Skeletal muscle tissue (tissue), 4 donors: ENCODE results near the gene KIFC3. TPM values are rescaled to one million over a fixed set of nuclear protein-coding genes. Genes with fewer than 3 reads are reported as not detected.
"Not testable (repeated sequence)": the region's sequence is repeated elsewhere in the genome, so short reads cannot be mapped to it uniquely, and the experiment has no call there.

Experiments
- H3K27ac ChIP-seq: one replicate; pipeline ENCODE4 v1.7.0; 2013; ENCODE audit warnings: mild to moderate bottlenecking, low read depth, low read length, inconsistent platforms
- H3K27me3 ChIP-seq, 3 donors: one replicate each; pipeline ENCODE4 v1.7.0; 2013; ENCODE audit warnings: low read length in 3 of 3; ENCODE audit not compliant: control insufficient read depth in 3 of 3, insufficient read depth in 3 of 3
- H3K36me3 ChIP-seq, 3 donors: one replicate each; pipeline ENCODE4 v1.7.0; 2013; ENCODE audit warnings: low read length in 3 of 3; ENCODE audit not compliant: control insufficient read depth in 3 of 3, insufficient read depth in 3 of 3
- H3K4me1 ChIP-seq, 3 donors: one replicate each; pipeline ENCODE4 v1.7.0; 2013; ENCODE audit warnings: low read length in 3 of 3, mild to moderate bottlenecking in 3 of 3; ENCODE audit not compliant: control insufficient read depth in 3 of 3, insufficient read depth in 3 of 3
- H3K4me3 ChIP-seq, 3 donors: one replicate each; pipeline ENCODE4 v1.7.0; 2013; ENCODE audit warnings: low read length in 3 of 3
- H3K9ac ChIP-seq, 3 donors: one replicate each; pipeline ENCODE4 v1.7.0; 2013; ENCODE audit warnings: low read length in 3 of 3, mild to moderate bottlenecking in 3 of 3, moderate library complexity in 2 of 3, low read depth in 1 of 3
- H3K9me3 ChIP-seq, 3 donors: one replicate each; pipeline ENCODE4 v1.7.0; 2013; ENCODE audit warnings: low read length in 3 of 3; ENCODE audit not compliant: control insufficient read depth in 3 of 3
- total RNA-seq: library from RNA; depleted of rRNA; stranded (reverse); fragments of >200 nt; gene quantifications from one replicate; pipeline ENCODE4 v1.2.3, GENCODE V29; 2014
- donor health status: Osteomylitis.

The KIFC3 gene
- total RNA-seq, 1 donor from 2014 or later: 9.9 TPM

GRCh38 chr16:57734308-57734924 is 67.9 kb downstream of the KIFC3 start:
- Histone ChIP-seq H3K27ac (peak overlapping the region; percentile 86), H3K27me3 (no peaks in the 10 kb centered on the region), H3K4me1 (peaks cover 17 to 22% (median 19%) of the 10 kb centered on the region in 3 donors), H3K9me3 (no peaks in the 10 kb centered on the region), H3K9ac (peak overlapping the region; percentile 89 to 98 (median 96)), H3K36me3 (peaks cover 0 to 3% (median 0%) of the 10 kb centered on the region in 3 donors), H3K4me3 (peak overlapping the region; percentile 81 to 98 (median 92))

DNA sequence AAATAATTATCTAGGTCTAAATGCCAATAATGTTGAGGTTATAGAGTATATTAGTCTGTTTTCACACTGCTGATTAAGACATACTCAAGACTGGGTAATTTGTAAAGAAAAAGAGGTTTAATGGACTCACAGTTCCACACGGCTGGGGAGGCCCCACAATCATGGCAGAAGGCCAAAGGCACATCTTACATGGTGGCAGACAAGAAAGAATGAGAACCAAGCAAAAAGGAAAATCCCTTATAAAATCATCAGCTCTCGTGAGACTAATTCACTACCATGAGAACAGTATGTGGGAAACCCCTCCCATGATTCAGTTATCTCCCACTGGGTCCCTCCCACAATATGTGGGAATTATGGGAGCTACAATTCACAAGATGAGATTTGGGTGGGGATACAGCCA is 69.6 kb downstream of the KIFC3 start:
- H3K36me3 ChIP-seq: no peaks in the 10 kb centered on the region
- H3K4me1 ChIP-seq: peaks cover 17 to 22% (median 19%) of the 10 kb centered on the region in 3 donors
- H3K9ac ChIP-seq: no peak overlapping the region
- H3K4me3 ChIP-seq: no peak overlapping the region
- no peak overlapping the region for H3K27ac ChIP-seq
- H3K9me3 ChIP-seq: no peaks in the 10 kb centered on the region
- H3K27me3 ChIP-seq: no peaks in the 10 kb centered on the region

DNA sequence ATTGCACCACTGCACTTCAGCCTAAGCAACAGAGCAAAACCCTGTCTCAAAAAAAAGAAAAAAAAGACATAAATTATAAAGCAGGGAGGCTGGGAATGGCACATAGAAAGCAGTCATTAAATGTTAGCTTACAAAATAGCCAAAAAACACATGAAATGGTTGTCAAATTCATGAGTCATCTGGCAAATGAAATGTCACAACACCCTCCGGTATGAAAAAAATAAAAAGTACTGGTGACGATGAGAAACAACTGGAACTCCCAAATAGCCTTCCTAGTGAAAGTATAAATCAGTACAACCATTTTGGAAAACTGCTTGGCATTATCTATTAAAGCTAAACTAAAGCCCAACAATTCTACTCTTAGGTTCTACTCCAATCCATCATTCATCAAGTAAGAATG is 70.3 kb downstream of the KIFC3 start:
- peaks cover 16 to 21% (median 18%) of the 10 kb centered on the region in 3 donors for H3K4me1 ChIP-seq
- no peak overlapping the region for H3K27ac ChIP-seq
- no peak overlapping the region for H3K4me3 ChIP-seq
- H3K36me3 ChIP-seq: no peaks in the 10 kb centered on the region
- no peaks in the 10 kb centered on the region for H3K27me3 ChIP-seq
- no peaks in the 10 kb centered on the region for H3K9me3 ChIP-seq
- H3K9ac ChIP-seq: no peak overlapping the region

DNA sequence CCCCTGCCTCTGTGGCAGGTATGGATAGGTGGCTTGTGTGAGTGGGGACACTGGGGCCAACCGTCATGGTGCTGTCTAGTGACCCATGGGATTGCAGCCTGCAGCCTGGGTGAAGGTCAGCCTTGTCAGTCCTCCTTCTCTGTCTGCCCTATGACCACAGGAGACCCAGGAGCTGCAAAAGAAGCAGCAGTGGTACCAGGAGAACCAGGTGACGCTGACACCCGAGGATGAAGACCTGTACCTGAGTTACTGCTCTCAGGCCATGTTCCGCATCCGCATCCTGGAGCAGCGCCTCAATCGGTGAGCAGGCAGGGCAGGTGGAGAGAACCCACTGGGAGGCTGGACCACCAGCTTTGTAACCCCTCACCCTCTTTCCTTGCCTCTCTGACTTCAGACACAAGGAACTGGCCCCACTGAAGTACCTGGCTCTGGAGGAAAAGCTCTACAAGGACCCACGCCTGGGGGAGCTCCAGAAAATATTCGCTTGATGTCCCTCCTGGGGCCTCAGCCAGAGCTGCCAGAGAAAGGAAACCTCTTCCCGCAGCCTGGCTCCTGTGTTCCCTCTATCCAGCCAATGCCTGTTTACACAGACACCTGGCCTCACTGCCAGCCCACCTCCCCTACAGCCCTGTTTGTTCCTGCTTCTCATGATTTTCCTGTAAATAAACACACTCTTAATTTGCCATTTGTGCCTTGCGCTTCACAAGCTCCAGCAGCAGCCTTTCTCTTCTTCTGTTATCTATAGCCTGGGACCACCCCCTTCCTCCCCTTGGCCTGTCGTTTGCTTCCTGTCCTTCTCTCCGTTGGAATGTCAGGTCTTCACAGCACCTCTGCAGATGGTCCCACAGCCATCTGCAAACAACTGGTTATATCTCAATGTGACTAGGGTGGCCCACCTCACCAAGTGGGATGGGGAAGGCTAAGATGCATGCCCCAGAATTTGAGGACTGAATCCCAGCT is 71.2 kb downstream of the KIFC3 start:
- H3K27ac ChIP-seq: no peak overlapping the region
- no peaks in the 10 kb centered on the region for H3K9me3 ChIP-seq
- H3K36me3 ChIP-seq: no peaks in the 10 kb centered on the region
- H3K27me3 ChIP-seq: no peaks in the 10 kb centered on the region
- peaks cover 6 to 11% (median 8%) of the 10 kb centered on the region in 3 donors for H3K4me1 ChIP-seq
- H3K4me3 ChIP-seq: no peak overlapping the region
- H3K9ac ChIP-seq: no peak overlapping the region

- H3K36me3 ChIP-seq, H3K27ac ChIP-seq, H3K4me3 ChIP-seq, H3K9ac ChIP-seq, H3K4me1 ChIP-seq, H3K9me3 ChIP-seq, H3K27me3 ChIP-seq: not testable (repeated sequence)
Observed at GRCh38 chr16:57729852-57730251, 72.4 kb downstream of the KIFC3 start.

DNA sequence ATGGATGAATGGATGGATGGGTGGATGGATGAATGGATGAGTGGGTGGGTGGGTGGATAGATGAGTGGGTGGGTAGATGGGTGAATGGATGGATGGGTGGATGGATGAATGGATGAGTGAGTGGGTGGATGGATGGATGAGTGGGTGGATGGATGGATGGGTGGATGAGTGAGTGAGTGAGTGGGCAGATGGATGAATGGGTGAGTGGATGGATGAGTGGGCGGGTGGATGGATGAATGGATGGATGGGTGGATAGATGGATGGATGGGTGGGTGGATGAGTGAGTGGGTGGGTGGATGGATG is 73.2 kb downstream of the KIFC3 start:
- Histone ChIP-seq H3K4me3 (no peak overlapping the region), H3K36me3 (no peaks in the 10 kb centered on the region), H3K27ac (no peak overlapping the region), H3K9me3 (no peaks in the 10 kb centered on the region), H3K9ac (no peak overlapping the region), H3K4me1 (no peaks in the 10 kb centered on the region), H3K27me3 (peaks cover 0 to 6% (median 4%) of the 10 kb centered on the region in 3 donors)

DNA sequence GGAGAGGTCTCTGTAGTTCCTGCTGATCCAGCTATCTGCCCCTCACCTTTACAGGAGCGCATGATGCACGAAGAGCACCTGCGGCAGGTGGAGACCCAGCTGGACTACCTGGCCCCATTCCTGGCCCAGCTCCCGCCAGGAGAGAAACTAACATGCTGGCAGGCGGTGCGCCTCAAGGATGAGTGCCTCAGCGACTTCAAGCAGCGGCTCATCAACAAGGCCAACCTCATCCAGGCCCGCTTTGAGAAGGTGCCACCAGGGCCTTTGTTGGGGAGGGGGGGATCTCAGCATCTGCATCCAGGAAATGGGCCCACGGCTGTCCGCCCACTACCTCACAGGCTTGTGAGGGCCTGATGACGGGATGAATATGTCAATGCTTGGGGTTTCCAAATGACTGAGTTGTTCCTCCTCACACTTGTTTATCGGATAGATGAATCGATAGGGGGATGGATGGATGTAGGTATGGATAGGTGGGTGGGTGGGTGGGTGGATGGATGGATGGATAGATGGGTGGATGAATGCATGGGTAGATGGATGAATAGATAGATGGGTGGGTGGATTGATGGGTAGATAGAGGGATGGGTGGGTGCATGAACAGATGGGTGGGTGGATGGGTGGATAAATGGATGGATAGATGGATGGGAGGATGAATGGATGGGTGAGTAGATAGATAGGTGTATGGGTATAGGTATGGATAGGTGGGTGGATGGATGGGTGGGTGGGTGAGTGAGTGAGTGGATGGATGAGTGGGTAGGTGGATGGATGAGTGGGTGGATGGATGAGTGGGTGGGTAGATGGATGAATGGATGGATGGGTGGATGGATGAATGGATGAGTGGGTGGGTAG is 73.7 kb downstream of the KIFC3 start:
- no peak overlapping the region for H3K4me3 ChIP-seq
- no peaks in the 10 kb centered on the region for H3K9me3 ChIP-seq
- H3K27me3 ChIP-seq: peaks cover 0 to 6% (median 4%) of the 10 kb centered on the region in 3 donors
- no peaks in the 10 kb centered on the region for H3K36me3 ChIP-seq
- no peak overlapping the region for H3K27ac ChIP-seq
- no peaks in the 10 kb centered on the region for H3K4me1 ChIP-seq
- H3K9ac ChIP-seq: no peak overlapping the region

GRCh38 chr16:57727610-57728009 is 74.7 kb downstream of the KIFC3 start:
- no peaks in the 10 kb centered on the region for H3K4me1 ChIP-seq
- no peak overlapping the region for H3K27ac ChIP-seq
- H3K9me3 ChIP-seq: no peaks in the 10 kb centered on the region
- H3K36me3 ChIP-seq: no peaks in the 10 kb centered on the region
- no peak overlapping the region for H3K9ac ChIP-seq
- H3K27me3 ChIP-seq: peaks cover 0 to 6% (median 4%) of the 10 kb centered on the region in 3 donors
- H3K4me3 ChIP-seq: no peak overlapping the region

DNA sequence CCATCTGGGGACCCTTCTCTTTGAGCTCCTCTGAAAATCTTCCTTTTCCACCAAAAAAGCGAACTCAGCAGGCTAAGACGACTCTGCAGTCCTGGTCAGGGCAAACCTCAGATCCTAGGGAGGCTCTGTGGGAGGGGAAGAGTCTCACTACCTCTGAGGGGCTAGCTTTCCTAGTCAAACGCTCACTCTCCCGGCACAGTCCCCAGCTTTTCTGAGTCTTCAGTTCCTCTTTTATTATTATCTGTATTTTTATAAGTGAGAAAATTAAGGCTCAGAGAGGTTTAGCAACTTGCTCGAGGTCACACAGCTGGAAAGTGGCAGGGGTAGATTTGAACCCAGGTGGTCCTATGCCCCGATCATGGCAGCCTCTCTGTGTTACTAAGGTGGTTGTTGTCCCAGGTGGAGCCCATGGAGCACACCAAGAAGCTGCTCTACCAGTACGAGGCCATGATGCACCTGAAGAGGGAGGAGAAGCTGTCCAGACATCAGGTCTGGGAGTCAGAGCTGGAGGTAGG is 75.8 kb downstream of the KIFC3 start:
- no peaks in the 10 kb centered on the region for H3K4me1 ChIP-seq
- H3K27ac ChIP-seq: no peak overlapping the region
- H3K36me3 ChIP-seq: no peaks in the 10 kb centered on the region
- H3K9ac ChIP-seq: no peak overlapping the region
- H3K4me3 ChIP-seq: no peak overlapping the region
- peaks cover 0 to 12% (median 4%) of the 10 kb centered on the region in 3 donors for H3K27me3 ChIP-seq
- H3K9me3 ChIP-seq: no peaks in the 10 kb centered on the region
